CD4-positive, alpha-beta T cell (primary cell): ENCODE data around the gene WDFY4. TPM values are rescaled to one million over a fixed set of nuclear protein-coding genes. Genes with fewer than 3 reads are reported as not detected.

Experiments
- ATAC-seq: fragments of 200-7000 bp; cut with Tn5 transposase; one replicate; pipeline ENCODE4 v1.10.0; 2022; ENCODE audit warnings: mild to moderate bottlenecking; ENCODE audit not compliant: poor library complexity
- CTCF ChIA-PET: fragments of 350-600 bp; sonication (Branson Sonifier 250); formaldehyde crosslinking; loops from one replicate; lab custom pipeline; 2021; ENCODE audit warnings: antibody characterized with exemption, inconsistent platforms; lab: Charles Lee
- POLR2A ChIA-PET: fragments of 350-600 bp; sonication (Branson Sonifier 250); formaldehyde crosslinking; loops from one replicate; lab custom pipeline; 2021; ENCODE audit warnings: antibody characterized with exemption, inconsistent platforms; lab: Charles Lee
- DNase-seq, 14 experiments: peaks; one replicate each; pipeline ENCODE4 v3.0.0-alpha.2; 2013 to 2020; ENCODE audit warnings: mixed read lengths in 2 of 14
- H3K27ac ChIP-seq, 2 donors: one replicate each; pipeline versions ENCODE4 v1.5.1 to v1.7.0; 2013; ENCODE audit warnings: low read length in 2 of 2, low read depth in 1 of 2, mild to moderate bottlenecking in 1 of 2
- H3K27me3 ChIP-seq, 2 experiments: 1 replicate in 1 of 2; 2 replicates in 1 of 2; pipeline versions ENCODE4 v1.6.1 to v1.7.0; 2013; ENCODE audit warnings: low read length in 2 of 2, control low read depth in 1 of 2, mild to moderate bottlenecking in 1 of 2, moderate library complexity in 1 of 2; ENCODE audit not compliant: insufficient read depth in 2 of 2, control insufficient read depth in 1 of 2
- H3K36me3 ChIP-seq: one replicate; pipeline ENCODE4 v1.6.1; 2013; ENCODE audit warnings: low read length, control low read depth; ENCODE audit not compliant: insufficient read depth
- H3K4me1 ChIP-seq: one replicate; pipeline ENCODE4 v1.6.1; 2013; ENCODE audit warnings: low read length, control low read depth; ENCODE audit not compliant: insufficient read depth
- H3K4me3 ChIP-seq: one replicate; pipeline ENCODE4 v1.5.1; 2013; ENCODE audit warnings: mild to moderate bottlenecking, low read length, moderate library complexity
- H3K9me3 ChIP-seq, 2 experiments: 1 replicate in 1 of 2; 2 replicates in 1 of 2; pipeline versions ENCODE4 v1.6.1 to v1.7.0; 2013; ENCODE audit warnings: low read length in 2 of 2, mild to moderate bottlenecking in 2 of 2, control low read depth in 1 of 2, moderate library complexity in 1 of 2; ENCODE audit not compliant: control insufficient read depth in 1 of 2, insufficient read depth in 1 of 2
- H3K27ac Mint-ChIP-seq: one replicate; pipeline ENCODE4 v1.8.0; 2020; ENCODE audit warnings: mixed read lengths
- H3K27me3 Mint-ChIP-seq: one replicate; pipeline ENCODE4 v1.8.0; 2021; ENCODE audit warnings: mixed read lengths
- H3K36me3 Mint-ChIP-seq: one replicate; pipeline ENCODE4 v1.8.0; 2021; ENCODE audit warnings: low read depth, mixed read lengths
- H3K4me1 Mint-ChIP-seq: one replicate; pipeline ENCODE4 v1.8.0; 2021; ENCODE audit warnings: low read depth, mixed read lengths
- H3K4me3 Mint-ChIP-seq: one replicate; pipeline ENCODE4 v1.8.0; 2020; ENCODE audit warnings: mild to moderate bottlenecking, mixed read lengths
- H3K9me3 Mint-ChIP-seq: one replicate; pipeline ENCODE4 v1.8.0; 2020; ENCODE audit warnings: mixed read lengths
- intact Hi-C, 2 experiments: fragments of 100-400 bp; cut with DNase I in 1 of 2; cut with micrococcal nuclease in 1 of 2; formaldehyde crosslinking; loops; one replicate each; pipeline versions ENCODE4 v1.15.1 to v1.9.0; 2023 to 2025; cut with DNase I, micrococcal nuclease
- polyA plus RNA-seq, 2 donors: library from polyadenylated mRNA; unstranded; fragments of 120-200 nt; gene quantifications; one replicate each; pipeline ENCODE4 v1.2.1, GENCODE V29; 2013
- total RNA-seq, 174 experiments: library from RNA in 2 of 174; stranded (reverse) in 2 of 174; gene quantifications; one replicate each; pipeline ENCODE4 v1.2.3 and lab custom pipeline; 2021 to 2026
- TF ChIP-seq, protein P1 (sequence below): fragments of 200-600 bp; IDR thresholded peaks from one replicate; pipeline ENCODE4 v1.8.0; 2022; ENCODE audit warnings: antibody characterized with exemption, mild to moderate bottlenecking

WDFY4 gene
- total RNA-seq (1 to 10 TPM; 1.3 to 2.5 TPM), total RNA-seq (lab: John Stamatoyannopoulos, UW) (0.33 to 61.7 (median 5.3) reads per million in 172 experiments)
- polyA plus RNA-seq (2013, experiment 1 of 2): 5.7 TPM
- 4.3 TPM for polyA plus RNA-seq (2013, experiment 2 of 2)

GRCh38 chr10:48684792-48685623, at the start of gene WDFY4:
WDFY4 (plus strand) TSS chr10:48684873; CDS start chr10:48709733, 24,860 bp downstream.
- intact Hi-C loops: no loop called here
- no peaks in the 10 kb centered on the region for H3K36me3 ChIP-seq
- ATAC-seq: no peak
- H3K4me1 ChIP-seq: no peaks in the 10 kb centered on the region
- Mint-ChIP-seq H3K4me3 (no peak within 1 kb of the TSS), H3K27ac (no peak within 1 kb of the TSS), H3K4me1 (no peaks in the 10 kb centered on the region), H3K9me3 (no peaks in the 10 kb centered on the region), H3K36me3 (no peaks in the 10 kb centered on the region), H3K27me3 (peaks cover 6% of the 10 kb centered on the region)
- peak within 1 kb of the TSS; percentile 13 for H3K4me3 ChIP-seq
- H3K27ac ChIP-seq: peak within 1 kb of the TSS in 1 of 2 donors; percentile 29
- peaks cover 0 to 2% of the 10 kb centered on the region in 2 experiments for H3K27me3 ChIP-seq
- DNase-seq: peak in 3 of 14 experiments; percentile 12 to 54 (median 51)
- CTCF ChIA-PET: no interaction called here
- POLR2A ChIA-PET: no interaction called here
- TF ChIP-seq, protein P1, sequence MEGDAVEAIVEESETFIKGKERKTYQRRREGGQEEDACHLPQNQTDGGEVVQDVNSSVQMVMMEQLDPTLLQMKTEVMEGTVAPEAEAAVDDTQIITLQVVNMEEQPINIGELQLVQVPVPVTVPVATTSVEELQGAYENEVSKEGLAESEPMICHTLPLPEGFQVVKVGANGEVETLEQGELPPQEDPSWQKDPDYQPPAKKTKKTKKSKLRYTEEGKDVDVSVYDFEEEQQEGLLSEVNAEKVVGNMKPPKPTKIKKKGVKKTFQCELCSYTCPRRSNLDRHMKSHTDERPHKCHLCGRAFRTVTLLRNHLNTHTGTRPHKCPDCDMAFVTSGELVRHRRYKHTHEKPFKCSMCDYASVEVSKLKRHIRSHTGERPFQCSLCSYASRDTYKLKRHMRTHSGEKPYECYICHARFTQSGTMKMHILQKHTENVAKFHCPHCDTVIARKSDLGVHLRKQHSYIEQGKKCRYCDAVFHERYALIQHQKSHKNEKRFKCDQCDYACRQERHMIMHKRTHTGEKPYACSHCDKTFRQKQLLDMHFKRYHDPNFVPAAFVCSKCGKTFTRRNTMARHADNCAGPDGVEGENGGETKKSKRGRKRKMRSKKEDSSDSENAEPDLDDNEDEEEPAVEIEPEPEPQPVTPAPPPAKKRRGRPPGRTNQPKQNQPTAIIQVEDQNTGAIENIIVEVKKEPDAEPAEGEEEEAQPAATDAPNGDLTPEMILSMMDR: no peak
- H3K9me3 ChIP-seq: peaks cover 0 to 6% of the 10 kb centered on the region in 2 experiments

GRCh38 chr10:48634984-48635557, 49.6 kb upstream of the WDFY4 start:
- ChIA-PET POLR2A (no interaction called here), CTCF (no interaction called here)
- no peaks in the 10 kb centered on the region for H3K36me3 ChIP-seq
- peaks cover 19% of the 10 kb centered on the region for H3K4me1 ChIP-seq
- peaks cover 9% of the 10 kb centered on the region for H3K9me3 Mint-ChIP-seq
- peaks cover 7 to 17% of the 10 kb centered on the region in 2 experiments for H3K27me3 ChIP-seq
- H3K4me1 Mint-ChIP-seq: peaks cover 14% of the 10 kb centered on the region
- H3K27ac Mint-ChIP-seq: no peak overlapping the region
- H3K4me3 Mint-ChIP-seq: no peak overlapping the region
- TF ChIP-seq, protein P1: no peak
- peaks cover 43% of the 10 kb centered on the region for H3K27me3 Mint-ChIP-seq
- H3K4me3 ChIP-seq: no peak overlapping the region
- DNase-seq: no peak
- intact Hi-C loops: no loop called here
- no peak for ATAC-seq
- peaks cover 3% of the 10 kb centered on the region for H3K36me3 Mint-ChIP-seq
- H3K9me3 ChIP-seq: no peaks in the 10 kb centered on the region
- no peak overlapping the region for H3K27ac ChIP-seq

DNA sequence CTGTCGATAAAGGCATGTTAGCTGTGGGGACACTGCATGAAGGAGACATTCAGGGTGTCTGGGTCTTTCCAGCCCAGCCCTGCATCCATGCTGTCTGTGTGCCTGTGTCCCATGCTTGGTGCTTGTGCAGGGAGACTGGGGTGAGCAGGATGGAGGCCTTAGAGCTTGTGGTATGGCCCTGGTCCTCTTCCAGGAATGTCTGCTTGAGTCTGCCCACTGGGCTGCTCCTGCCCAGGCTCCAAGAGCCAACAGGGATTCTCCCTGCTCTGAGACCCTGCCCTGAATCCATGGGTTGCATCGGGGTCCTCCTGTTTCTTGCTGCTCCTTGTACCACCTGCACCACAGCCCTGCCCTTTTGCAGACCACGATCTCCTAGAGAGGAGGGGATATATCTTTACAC, 48.4 kb upstream of the WDFY4 start:
- no peak overlapping the region for H3K4me3 ChIP-seq
- peaks cover 7 to 17% of the 10 kb centered on the region in 2 experiments for H3K27me3 ChIP-seq
- TF ChIP-seq, protein P1: no peak
- H3K4me1 ChIP-seq: peaks cover 19% of the 10 kb centered on the region
- Mint-ChIP-seq H3K4me3 (no peak overlapping the region), H3K27me3 (peaks cover 43% of the 10 kb centered on the region), H3K4me1 (peaks cover 14% of the 10 kb centered on the region), H3K9me3 (peaks cover 9% of the 10 kb centered on the region), H3K36me3 (peaks cover 3% of the 10 kb centered on the region), H3K27ac (no peak overlapping the region)
- ChIA-PET CTCF (no interaction called here), POLR2A (no interaction called here)
- intact Hi-C loops: no loop called here
- H3K9me3 ChIP-seq: peaks cover 0 to 4% of the 10 kb centered on the region in 2 experiments
- no peak for DNase-seq
- H3K27ac ChIP-seq: no peak overlapping the region
- no peak for ATAC-seq
- H3K36me3 ChIP-seq: no peaks in the 10 kb centered on the region
